ENCODE measurements around the gene CDH13. TPM values are rescaled to one million over a fixed set of nuclear protein-coding genes. Genes with fewer than 3 reads are reported as not detected.

Gene CDH13
- total RNA-seq, 1 donor from 2014 or later, result 45.1 TPM

DNA sequence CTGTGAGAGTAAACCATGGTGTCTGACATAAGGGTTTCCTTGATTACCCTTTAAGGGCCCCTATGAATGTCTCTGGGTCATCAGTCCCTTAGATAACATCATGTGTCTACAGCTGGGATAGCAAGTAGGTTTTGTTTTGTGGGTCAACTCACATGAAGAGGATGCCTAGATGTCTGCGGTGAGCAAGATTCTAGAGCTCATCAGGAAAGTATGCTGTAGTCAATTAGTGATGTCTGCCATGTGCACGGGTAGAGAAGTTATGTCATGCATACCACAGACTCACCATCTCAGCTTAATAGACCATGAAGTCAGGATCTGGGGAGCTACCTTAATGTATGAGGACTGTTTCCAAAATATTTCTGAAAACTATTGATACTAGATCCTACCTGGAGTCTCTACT lies 57.5 kb downstream of the CDH13 start:
- no peaks in the 10 kb centered on the region for H3K4me1 Mint-ChIP-seq (ENCODE audit: low read depth)
- H3K4me3 Mint-ChIP-seq (ENCODE audit: unreplicated experiment), result no peak overlapping the region
- no peaks in the 10 kb centered on the region for H3K36me3 Mint-ChIP-seq (ENCODE audit: low read depth)
- H3K27me3 Mint-ChIP-seq (ENCODE audit: low read depth), result no peaks in the 10 kb centered on the region
- no peak overlapping the region for H3K27ac Mint-ChIP-seq (ENCODE audit: unreplicated experiment)
- no peak for TF ChIP-seq CTCF (IDR thresholded peaks at IDR 0.05)
- no peak for DNase-seq (ENCODE audit: low spot score)
- H3K9me3 Mint-ChIP-seq (ENCODE audit: low read depth), result no peaks in the 10 kb centered on the region

DNA sequence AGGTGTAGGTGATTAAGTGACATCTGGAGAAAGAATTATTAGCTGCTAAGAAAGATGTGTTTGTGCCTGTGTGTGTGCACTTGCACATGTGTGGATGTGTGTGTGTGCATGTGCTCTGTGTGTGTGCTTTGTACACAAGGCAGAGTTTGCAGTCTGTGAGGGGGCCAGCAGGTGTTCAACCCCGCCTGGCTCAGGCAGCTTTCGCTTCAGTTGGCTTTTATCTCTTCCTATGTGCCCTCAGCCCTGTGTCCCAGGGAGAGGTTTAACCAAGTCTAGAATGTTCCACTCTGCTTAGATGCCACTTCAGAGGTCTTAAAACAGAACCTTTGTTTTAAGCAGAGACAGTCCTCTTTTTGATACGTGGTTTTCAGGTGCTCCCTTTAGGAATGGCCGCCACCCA lies 58.8 kb downstream of the CDH13 start:
- Mint-ChIP-seq H3K4me3 (ENCODE audit: unreplicated experiment) (no peak overlapping the region), H3K4me1 (ENCODE audit: low read depth) (no peaks in the 10 kb centered on the region), H3K36me3 (ENCODE audit: low read depth) (no peaks in the 10 kb centered on the region), H3K9me3 (ENCODE audit: low read depth) (no peaks in the 10 kb centered on the region), H3K27me3 (ENCODE audit: low read depth) (no peaks in the 10 kb centered on the region), H3K27ac (ENCODE audit: unreplicated experiment) (no peak overlapping the region)
- DNase-seq (ENCODE audit: low spot score), result no peak
- TF ChIP-seq CTCF (IDR thresholded peaks at IDR 0.05), result no peak

DNA sequence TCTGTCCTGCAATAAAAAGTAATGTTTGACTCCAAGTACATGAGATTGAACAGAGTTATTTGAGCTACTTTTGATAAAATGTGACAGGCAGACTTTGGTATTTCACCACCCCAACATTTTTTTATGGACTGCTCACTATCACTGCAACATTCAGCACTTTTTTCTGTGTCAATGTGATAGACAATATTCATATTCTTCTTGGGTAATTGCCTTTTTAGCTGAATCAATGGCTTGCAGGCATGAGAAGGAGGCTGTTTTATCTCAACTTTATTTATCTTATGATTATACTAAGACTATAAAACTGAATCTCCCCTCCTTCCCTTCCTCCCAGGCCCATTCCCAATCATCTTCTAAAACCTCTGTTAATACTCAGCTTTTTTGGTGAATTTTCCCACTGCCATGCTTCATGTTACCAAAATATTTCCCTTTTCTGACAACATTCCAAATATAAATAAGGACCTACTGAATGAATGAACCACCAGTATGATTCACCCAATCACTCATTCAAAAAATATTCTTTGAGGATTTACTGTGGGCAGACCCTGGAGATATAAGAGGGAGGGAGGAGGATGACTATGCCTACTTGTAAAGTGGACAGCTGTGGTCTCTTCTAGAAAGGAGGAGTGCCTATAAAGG lies 67.6 kb downstream of the CDH13 start:
- Mint-ChIP-seq H3K36me3 (ENCODE audit: low read depth) (no peaks in the 10 kb centered on the region), H3K27me3 (ENCODE audit: low read depth) (no peaks in the 10 kb centered on the region), H3K27ac (ENCODE audit: unreplicated experiment) (no peak overlapping the region), H3K9me3 (ENCODE audit: low read depth) (no peaks in the 10 kb centered on the region), H3K4me3 (ENCODE audit: unreplicated experiment) (no peak overlapping the region), H3K4me1 (ENCODE audit: low read depth) (peaks cover 25% of the 10 kb centered on the region)
- DNase-seq (ENCODE audit: low spot score), result no peak
- TF ChIP-seq CTCF (IDR thresholded peaks at IDR 0.05), result no peak

DNA sequence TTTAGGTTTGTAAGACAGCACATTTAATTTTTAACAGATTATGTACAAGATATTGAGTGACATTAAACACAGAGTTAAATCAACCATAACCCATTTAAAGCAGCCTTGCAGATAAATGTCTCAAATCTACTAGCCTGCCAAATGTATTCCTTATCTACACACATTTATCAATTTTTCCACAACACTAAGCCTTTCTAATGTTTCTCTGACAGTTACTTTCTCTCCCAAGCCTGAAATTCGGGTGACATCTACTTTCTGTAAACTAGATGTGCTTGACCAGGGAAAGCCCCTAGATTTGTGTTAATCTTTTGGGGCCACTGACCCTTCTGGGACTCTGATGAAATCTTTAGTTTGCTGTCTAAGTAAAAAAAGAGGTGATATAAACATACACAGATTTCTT lies 69.0 kb downstream of the CDH13 start:
- no peak overlapping the region for H3K4me3 Mint-ChIP-seq (ENCODE audit: unreplicated experiment)
- no peak for TF ChIP-seq CTCF (IDR thresholded peaks at IDR 0.05)
- DNase-seq (ENCODE audit: low spot score), result no peak
- H3K4me1 Mint-ChIP-seq (ENCODE audit: low read depth), result peaks cover 39% of the 10 kb centered on the region
- H3K27me3 Mint-ChIP-seq (ENCODE audit: low read depth), result no peaks in the 10 kb centered on the region
- no peak overlapping the region for H3K27ac Mint-ChIP-seq (ENCODE audit: unreplicated experiment)
- no peaks in the 10 kb centered on the region for H3K9me3 Mint-ChIP-seq (ENCODE audit: low read depth)
- no peaks in the 10 kb centered on the region for H3K36me3 Mint-ChIP-seq (ENCODE audit: low read depth)

DNA sequence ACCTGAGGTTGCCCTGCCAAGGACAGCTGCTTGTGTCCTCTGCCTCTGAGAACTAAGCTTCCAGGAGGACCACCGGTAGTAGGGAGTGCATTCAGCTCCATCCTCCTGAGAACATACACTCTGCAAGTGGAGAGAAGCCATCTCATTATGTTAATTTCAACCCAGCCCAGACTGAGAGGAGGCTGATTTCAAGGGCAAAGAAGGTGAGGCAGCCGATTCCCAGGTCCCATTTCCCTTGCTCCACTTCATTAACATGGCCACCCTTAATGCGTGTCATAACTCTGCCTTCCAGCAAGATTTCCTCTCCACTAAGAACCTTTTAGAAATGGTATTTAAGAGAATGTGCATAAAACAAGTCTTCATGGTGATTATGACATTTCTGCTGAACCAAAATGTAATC lies 72.5 kb downstream of the CDH13 start:
- peaks cover 44% of the 10 kb centered on the region for H3K4me1 Mint-ChIP-seq (ENCODE audit: low read depth)
- H3K27me3 Mint-ChIP-seq (ENCODE audit: low read depth), result no peaks in the 10 kb centered on the region
- no peak overlapping the region for H3K4me3 Mint-ChIP-seq (ENCODE audit: unreplicated experiment)
- TF ChIP-seq CTCF (IDR thresholded peaks at IDR 0.05), result no peak
- no peak for DNase-seq (ENCODE audit: low spot score)
- peak overlapping the region; percentile 89 for H3K27ac Mint-ChIP-seq (ENCODE audit: unreplicated experiment)
- H3K36me3 Mint-ChIP-seq (ENCODE audit: low read depth), result no peaks in the 10 kb centered on the region
- H3K9me3 Mint-ChIP-seq (ENCODE audit: low read depth), result no peaks in the 10 kb centered on the region
